Superior temporal gyrus (tissue), 1 donor: Measurements from ENCODE around the gene GPR153.
"Not testable (repeated sequence)": the region's sequence is repeated elsewhere in the genome, so short reads cannot be mapped to it uniquely, and the experiment has no call there.

Source experiments
- DNase-seq: peaks from one replicate; pipeline ENCODE4 v3.0.0-alpha.2; 2016; ENCODE audit errors: extremely low spot score

The GPR153 gene

GRCh38 chr1:6260961-6261614 is at the start of gene GPR153:
Gene GPR153 (minus strand): TSS chr1:6261098. CDS start chr1:6254905, 6,193 bp downstream.
- DNase-seq = no peak

- DNase-seq = no peak
Observed at GRCh38 chr1:6310116-6310848, 49.4 kb upstream of the GPR153 start.

- no peak for DNase-seq
Observed at GRCh38 chr1:6309564-6309963, 48.7 kb upstream of the GPR153 start.

GRCh38 chr1:6308449-6308848 is 47.6 kb upstream of the GPR153 start:
- no peak for DNase-seq

- not testable (repeated sequence) for DNase-seq
Observed at GRCh38 chr1:6307682-6308081, 46.8 kb upstream of the GPR153 start.

GRCh38 chr1:6307099-6307498 is 46.2 kb upstream of the GPR153 start:
- no peak for DNase-seq

- DNase-seq = peak; percentile 7
Observed at GRCh38 chr1:6303397-6304012, 42.6 kb upstream of the GPR153 start.

- DNase-seq = no peak
Observed at GRCh38 chr1:6302568-6302967, 41.7 kb upstream of the GPR153 start.

- no peak for DNase-seq
Observed at GRCh38 chr1:6301526-6301925, 40.6 kb upstream of the GPR153 start.

GRCh38 chr1:6300342-6301048 is 39.6 kb upstream of the GPR153 start:
- no peak for DNase-seq

- no peak for DNase-seq
Observed at GRCh38 chr1:6299557-6300165, 38.8 kb upstream of the GPR153 start.

GRCh38 chr1:6298940-6299465 is 38.1 kb upstream of the GPR153 start:
- no peak for DNase-seq

GRCh38 chr1:6298530-6298929 is 37.6 kb upstream of the GPR153 start:
- no peak for DNase-seq

- DNase-seq = no peak
Observed at GRCh38 chr1:6295910-6296309, 35.0 kb upstream of the GPR153 start.

- no peak for DNase-seq
Observed at GRCh38 chr1:6294890-6295556, 34.1 kb upstream of the GPR153 start.

- no peak for DNase-seq
Observed at GRCh38 chr1:6294080-6294889, 33.4 kb upstream of the GPR153 start.

- no peak for DNase-seq
Observed at GRCh38 chr1:6292102-6292501, 31.2 kb upstream of the GPR153 start.

GRCh38 chr1:6288665-6289064 is 27.8 kb upstream of the GPR153 start:
- DNase-seq = no peak

- DNase-seq = no peak
Observed at GRCh38 chr1:6288026-6288425, 27.1 kb upstream of the GPR153 start.

GRCh38 chr1:6287431-6287886 is 26.6 kb upstream of the GPR153 start:
- peak; percentile 70 for DNase-seq
